Stimulated activated CD4-positive, alpha-beta T cell treated with anti-CD3 and anti-CD28 coated beads, Interleukin-1b, Interleukin-23, amount 100 ng/mL, for 24 hours (primary cell): Measurements from ENCODE around the gene TAMM41.
"Not testable (repeated sequence)": the region's sequence is repeated elsewhere in the genome, so short reads cannot be mapped to it uniquely, and the experiment has no call there.

Experiments used
- DNase-seq, 4 experiments: peaks; one replicate each; pipeline ENCODE4 v3.0.0-alpha.2; 2020; ENCODE audit warnings: low read depth in 4 of 4, low spot score in 1 of 4

TAMM41 gene

DNA sequence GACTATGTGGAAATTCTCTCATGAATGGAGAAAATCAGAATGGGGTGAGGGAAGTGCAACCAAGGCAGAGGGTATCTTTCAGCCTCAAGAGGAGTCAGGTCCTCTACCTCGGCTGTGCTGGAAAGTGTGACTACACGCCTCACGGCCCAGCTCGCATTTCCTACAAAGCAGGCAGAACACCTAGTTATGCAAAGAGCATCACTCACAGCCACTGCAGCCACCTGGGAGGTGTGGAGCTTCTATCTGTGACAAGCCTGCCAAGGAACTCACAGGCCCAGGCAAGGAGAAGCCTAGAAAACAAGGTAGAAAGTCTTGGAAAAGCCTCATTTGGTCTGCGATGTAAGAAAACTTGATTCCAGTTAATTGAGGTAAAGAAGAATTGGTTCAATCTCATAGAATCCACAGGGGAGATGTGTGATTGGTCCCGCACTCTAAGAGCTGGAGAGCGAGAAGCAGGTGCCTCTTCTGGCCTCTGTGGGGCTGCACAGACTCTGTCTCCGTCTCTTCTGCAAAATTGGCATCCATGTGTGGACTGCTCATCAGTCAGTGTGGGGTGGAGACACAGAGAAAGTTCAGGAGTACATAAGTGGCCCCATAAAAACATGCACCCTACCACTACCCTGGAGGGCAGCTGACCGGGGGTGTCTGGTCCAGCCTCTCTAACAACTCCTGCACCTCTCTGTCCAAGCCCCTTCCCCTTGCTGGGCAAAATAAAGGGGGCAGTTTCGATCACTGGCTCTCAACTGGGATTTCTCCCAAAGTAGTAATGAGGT is 76.8 kb downstream of the TAMM41 start:
- DNase-seq, result no peak

DNA sequence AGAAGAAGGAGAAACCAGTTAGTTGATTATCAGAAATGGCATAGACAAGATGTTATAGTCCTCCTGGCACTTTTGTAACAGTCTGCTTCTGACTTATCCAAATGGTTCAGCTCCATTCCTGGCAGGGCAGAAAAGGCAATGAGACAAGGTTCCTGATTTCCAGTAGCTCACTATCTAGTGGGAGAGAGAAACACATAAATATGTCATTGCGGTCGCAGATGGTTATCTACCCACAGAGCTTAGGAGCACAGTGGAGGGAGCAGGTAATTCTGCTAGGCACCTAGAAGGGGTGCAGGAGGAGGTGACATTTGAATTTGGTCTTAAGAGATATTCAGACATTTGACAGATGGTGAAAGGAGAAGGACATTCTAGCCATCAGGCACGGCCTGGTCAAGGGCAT is 78.1 kb downstream of the TAMM41 start:
- DNase-seq, result no peak

DNA sequence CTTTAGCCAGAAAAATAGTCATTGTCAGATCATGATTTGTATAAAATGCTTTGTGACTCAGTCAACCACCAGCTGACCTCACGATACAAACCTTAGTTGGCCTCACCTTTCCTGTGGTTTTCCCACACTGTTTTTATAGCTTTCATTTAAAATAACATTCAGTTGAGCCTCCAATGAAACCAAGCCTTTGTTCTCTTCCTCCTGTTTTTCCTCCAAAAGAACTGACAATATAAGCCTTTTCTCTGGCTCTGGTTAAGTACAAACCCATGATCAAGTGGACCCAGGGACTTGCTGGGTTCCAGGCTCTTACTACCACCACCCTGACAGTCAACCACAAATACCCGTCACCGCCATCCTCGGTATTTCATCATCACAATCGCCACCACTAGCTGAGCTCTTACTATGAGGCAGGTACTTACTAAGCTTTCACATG is 81.7 kb downstream of the TAMM41 start:
- no peak for DNase-seq

DNA sequence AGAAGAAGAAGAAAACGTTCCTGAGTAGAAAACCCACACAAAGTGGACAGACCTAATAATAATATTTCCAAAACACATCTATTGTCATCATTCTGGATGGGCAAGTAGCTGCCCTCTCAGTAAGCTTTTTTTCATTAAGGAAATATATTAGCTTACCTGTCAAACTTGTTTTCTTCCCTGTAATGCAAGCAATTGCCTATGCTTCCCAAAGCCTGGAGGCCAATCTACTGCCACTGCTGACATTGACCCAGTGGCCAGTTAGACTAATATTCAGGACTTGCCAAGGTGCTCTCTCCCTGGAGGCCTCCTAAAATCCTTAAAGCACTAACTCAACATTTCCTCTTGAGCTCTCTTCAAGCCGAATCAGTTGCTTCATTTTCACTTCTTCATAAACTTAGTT is 86.7 kb downstream of the TAMM41 start:
- DNase-seq, result no peak

DNA sequence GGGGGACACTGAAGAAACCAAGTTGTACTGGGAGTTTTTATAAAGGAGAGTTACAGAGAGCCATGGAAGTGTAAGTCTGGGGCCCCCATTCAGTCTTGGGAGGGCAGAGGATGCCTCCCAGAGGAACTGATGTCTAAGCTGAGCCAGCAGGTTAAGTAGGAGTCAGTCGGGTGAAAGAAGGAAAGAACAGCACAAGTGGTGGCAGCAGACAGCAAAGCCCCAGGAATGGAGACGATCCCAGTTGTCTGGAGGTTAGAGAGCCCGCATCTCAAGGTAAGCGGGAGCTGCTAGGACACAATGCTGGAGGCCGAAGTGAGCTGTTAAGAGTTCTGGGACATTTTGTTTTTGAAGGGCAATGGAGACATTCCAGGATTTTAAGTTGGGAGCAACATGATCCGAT is 88.8 kb downstream of the TAMM41 start:
- no peak for DNase-seq

- DNase-seq, result no peak
These were observed 89.2 kb downstream of the TAMM41 start for GRCh38 chr3:11757441-11757875.

- no peak for DNase-seq
These were observed 91.4 kb downstream of the TAMM41 start for GRCh38 chr3:11755276-11755675.

GRCh38 chr3:11752254-11752653 is 94.4 kb downstream of the TAMM41 start:
- not testable (repeated sequence) for DNase-seq

GRCh38 chr3:11748306-11748705 is 98.4 kb downstream of the TAMM41 start:
- DNase-seq, result not testable (repeated sequence)
